Glutamatergic neuron (in vitro differentiated cells): ENCODE measurements around the gene PRC1. TPM values are rescaled to one million over a fixed set of nuclear protein-coding genes. Genes with fewer than 3 reads are reported as not detected.

ENCODE experiments used
- DNase-seq: peaks from one replicate; pipeline ENCODE4 v3.0.0; 2022
- H3K27ac Mint-ChIP-seq: one replicate; pipeline ENCODE4 v1.8.0; 2020; ENCODE audit warnings: mild to moderate bottlenecking, mixed read lengths, inconsistent platforms; ENCODE audit not compliant: unreplicated experiment
- H3K27me3 Mint-ChIP-seq: one replicate; pipeline ENCODE4 v1.8.0; 2020; ENCODE audit warnings: mild to moderate bottlenecking, moderate library complexity, mixed read lengths, inconsistent platforms; ENCODE audit not compliant: unreplicated experiment
- H3K36me3 Mint-ChIP-seq: one replicate; pipeline ENCODE4 v1.8.0; 2020; ENCODE audit warnings: mild to moderate bottlenecking, mixed read lengths, inconsistent platforms; ENCODE audit not compliant: unreplicated experiment
- H3K4me1 Mint-ChIP-seq: one replicate; pipeline ENCODE4 v1.8.0; 2020; ENCODE audit warnings: mild to moderate bottlenecking, low read depth, mixed read lengths, inconsistent platforms; ENCODE audit not compliant: unreplicated experiment
- H3K4me3 Mint-ChIP-seq: one replicate; pipeline ENCODE4 v1.8.0; 2020; ENCODE audit warnings: mild to moderate bottlenecking, mixed read lengths, inconsistent platforms; ENCODE audit not compliant: unreplicated experiment
- H3K9me3 Mint-ChIP-seq: one replicate; pipeline ENCODE4 v1.8.0; 2020; ENCODE audit warnings: mild to moderate bottlenecking, moderate library complexity, mixed read lengths, inconsistent platforms; ENCODE audit not compliant: unreplicated experiment
- total RNA-seq: library from RNA; stranded (reverse); fragmentation: NEBNext Ultra II Directional; extraction: Animal tissue kit (Norgen Biotek cat#: 25700); gene quantifications from one replicate; pipeline ENCODE4 v1.2.1, GENCODE V29; 2021; ENCODE audit not compliant: unreplicated experiment
- TF ChIP-seq, protein P1 (sequence below): fragments of 200-600 bp; sonication (generic); IDR thresholded peaks from one replicate; pipeline ENCODE4 v1.5.0; 2021; ENCODE audit not compliant: partially characterized antibody, unreplicated experiment

The PRC1 gene
- total RNA-seq, 1 donor from 2014 or later: 42.5 TPM

DNA sequence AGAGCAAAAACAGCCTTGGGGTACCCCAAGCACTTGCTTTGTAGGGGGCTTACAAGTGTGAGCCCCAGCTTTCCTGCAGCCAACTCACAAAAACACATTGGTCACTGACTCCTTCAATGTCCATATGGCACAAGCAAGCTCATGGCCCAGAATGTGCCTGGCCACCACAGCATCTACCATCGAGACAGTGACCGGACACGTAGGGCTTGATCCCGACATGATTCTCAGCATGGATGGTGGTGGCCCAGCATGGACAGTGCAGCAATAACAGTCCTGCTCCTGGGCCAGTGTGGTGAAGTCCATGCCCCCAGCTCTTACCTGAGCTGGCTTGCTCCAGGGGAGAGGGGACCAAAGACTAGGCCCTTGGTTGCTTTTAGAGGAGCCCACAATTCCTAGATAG lies 53.3 kb downstream of the PRC1 start:
- TF ChIP-seq, protein P1, sequence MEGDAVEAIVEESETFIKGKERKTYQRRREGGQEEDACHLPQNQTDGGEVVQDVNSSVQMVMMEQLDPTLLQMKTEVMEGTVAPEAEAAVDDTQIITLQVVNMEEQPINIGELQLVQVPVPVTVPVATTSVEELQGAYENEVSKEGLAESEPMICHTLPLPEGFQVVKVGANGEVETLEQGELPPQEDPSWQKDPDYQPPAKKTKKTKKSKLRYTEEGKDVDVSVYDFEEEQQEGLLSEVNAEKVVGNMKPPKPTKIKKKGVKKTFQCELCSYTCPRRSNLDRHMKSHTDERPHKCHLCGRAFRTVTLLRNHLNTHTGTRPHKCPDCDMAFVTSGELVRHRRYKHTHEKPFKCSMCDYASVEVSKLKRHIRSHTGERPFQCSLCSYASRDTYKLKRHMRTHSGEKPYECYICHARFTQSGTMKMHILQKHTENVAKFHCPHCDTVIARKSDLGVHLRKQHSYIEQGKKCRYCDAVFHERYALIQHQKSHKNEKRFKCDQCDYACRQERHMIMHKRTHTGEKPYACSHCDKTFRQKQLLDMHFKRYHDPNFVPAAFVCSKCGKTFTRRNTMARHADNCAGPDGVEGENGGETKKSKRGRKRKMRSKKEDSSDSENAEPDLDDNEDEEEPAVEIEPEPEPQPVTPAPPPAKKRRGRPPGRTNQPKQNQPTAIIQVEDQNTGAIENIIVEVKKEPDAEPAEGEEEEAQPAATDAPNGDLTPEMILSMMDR: no peak
- H3K27ac Mint-ChIP-seq: no peak overlapping the region
- no peaks in the 10 kb centered on the region for H3K36me3 Mint-ChIP-seq

GRCh38 chr15:90939756-90940155 lies 54.6 kb downstream of the PRC1 start:
- TF ChIP-seq, protein P1: no peak
- Mint-ChIP-seq H3K4me3 (no peak overlapping the region), H3K36me3 (no peaks in the 10 kb centered on the region), H3K27me3 (peaks cover 3% of the 10 kb centered on the region), H3K4me1 (peaks cover 8% of the 10 kb centered on the region), H3K27ac (no peak overlapping the region), H3K9me3 (no peaks in the 10 kb centered on the region)
- DNase-seq: no peak

More for the DNA sequence above, 53.3 kb downstream of the PRC1 start:
- no peak overlapping the region for H3K4me3 Mint-ChIP-seq
- peaks cover 3% of the 10 kb centered on the region for H3K27me3 Mint-ChIP-seq
- peaks cover 5% of the 10 kb centered on the region for H3K4me1 Mint-ChIP-seq
- DNase-seq: no peak
- H3K9me3 Mint-ChIP-seq: no peaks in the 10 kb centered on the region

GRCh38 chr15:90938261-90938660 lies 56.1 kb downstream of the PRC1 start:
- Mint-ChIP-seq H3K27ac (no peak overlapping the region), H3K4me1 (peaks cover 13% of the 10 kb centered on the region), H3K9me3 (no peaks in the 10 kb centered on the region), H3K36me3 (no peaks in the 10 kb centered on the region), H3K4me3 (no peak overlapping the region), H3K27me3 (peaks cover 5% of the 10 kb centered on the region)
- DNase-seq: no peak
- TF ChIP-seq, protein P1: no peak

GRCh38 chr15:90936823-90937222 lies 57.5 kb downstream of the PRC1 start:
- Mint-ChIP-seq H3K27me3 (peaks cover 5% of the 10 kb centered on the region), H3K9me3 (no peaks in the 10 kb centered on the region), H3K4me3 (peak overlapping the region; percentile 95), H3K4me1 (peaks cover 16% of the 10 kb centered on the region), H3K36me3 (no peaks in the 10 kb centered on the region), H3K27ac (no peak overlapping the region)
- TF ChIP-seq, protein P1: no peak
- no peak for DNase-seq

DNA sequence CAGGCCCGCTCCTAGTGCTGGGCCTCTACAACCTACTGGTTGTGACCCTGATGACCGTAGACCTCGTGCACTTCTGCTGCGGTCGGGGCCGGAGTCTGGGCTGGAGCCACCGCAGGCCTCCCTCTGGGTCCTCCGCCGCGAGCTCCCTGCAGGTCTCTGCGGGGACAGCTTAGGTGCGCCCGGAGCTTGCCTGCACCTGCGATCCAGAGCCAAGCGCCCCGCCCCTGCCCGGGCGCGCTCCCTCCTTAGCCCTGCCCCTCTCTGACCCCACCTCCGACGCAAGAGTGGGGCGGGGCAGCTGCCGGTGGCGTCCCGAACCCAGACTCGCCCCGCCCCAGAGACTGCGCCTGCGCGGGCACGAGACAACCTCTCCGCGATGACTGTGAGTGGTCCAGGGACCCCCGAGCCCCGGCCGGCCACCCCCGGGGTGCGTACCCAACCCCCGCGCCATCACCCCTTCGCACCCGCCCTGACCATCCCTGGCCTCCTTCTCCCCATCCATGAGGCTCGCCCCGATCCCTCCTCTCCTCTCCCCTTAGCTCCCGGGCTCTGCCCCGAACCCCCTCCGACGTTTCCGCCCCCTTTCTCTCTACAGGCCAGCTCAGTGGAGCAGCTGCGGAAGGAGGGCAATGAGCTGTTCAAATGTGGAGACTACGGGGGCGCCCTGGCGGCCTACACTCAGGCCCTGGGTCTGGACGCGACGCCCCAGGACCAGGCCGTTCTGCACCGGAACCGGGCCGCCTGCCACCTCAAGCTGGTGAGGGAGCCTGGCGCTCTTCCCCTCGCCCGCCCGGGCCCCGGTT lies 59.2 kb downstream of the PRC1 start, which contains the start of gene UNC45A:
Gene UNC45A, plus strand, starts transcription at position 337 of the 803 bp plus-strand sequence. Its CDS starts 40 bp downstream, at position 377.
- TF ChIP-seq, protein P1: no peak
- peaks cover 2% of the 10 kb centered on the region for H3K9me3 Mint-ChIP-seq
- H3K36me3 Mint-ChIP-seq: no peaks in the 10 kb centered on the region
- peak within 1 kb of the TSS; percentile 80 for H3K27ac Mint-ChIP-seq
- peak within 1 kb of the TSS; percentile 95 for H3K4me3 Mint-ChIP-seq
- DNase-seq: peak; percentile 96
- peaks cover 8% of the 10 kb centered on the region for H3K27me3 Mint-ChIP-seq
- peaks cover 18% of the 10 kb centered on the region for H3K4me1 Mint-ChIP-seq
